NCI-H524 treated with DMSO at 0.1 percent for 48 hours (cell line): ENCODE data around the gene PRDX5.
A peak's percentile ranks its signal among the peaks of the same experiment; 100 is the strongest.

ENCODE experiments used
- DNase-seq: peaks from one replicate; lab custom pipeline; 2025; lab: John Stamatoyannopoulos, UW

PRDX5 gene

GRCh38 chr11:64290352-64291261 lies 27.3 kb upstream of the PRDX5 start:
- no peak for DNase-seq

GRCh38 chr11:64291262-64291751 lies 26.6 kb upstream of the PRDX5 start, which contains the start of gene KCNK4:
KCNK4 (plus strand) TSS chr11:64291302; CDS start chr11:64293019, 1,717 bp downstream.
- DNase-seq: no peak

GRCh38 chr11:64291752-64292459 lies 26.0 kb upstream of the PRDX5 start:
- no peak for DNase-seq

- no peak for DNase-seq
Measured at GRCh38 chr11:64292460-64293254, 25.3 kb upstream of the PRDX5 start.

- no peak for DNase-seq
Measured at GRCh38 chr11:64294774-64295173, 23.1 kb upstream of the PRDX5 start.

- DNase-seq: no peak
Measured at GRCh38 chr11:64295760-64296159, 22.2 kb upstream of the PRDX5 start.

- no peak for DNase-seq
Measured at GRCh38 chr11:64296236-64296635, 21.7 kb upstream of the PRDX5 start.

- no peak for DNase-seq
Measured at GRCh38 chr11:64296830-64297698, 20.9 kb upstream of the PRDX5 start.

- no peak for DNase-seq
Measured at GRCh38 chr11:64297699-64298358, 20.1 kb upstream of the PRDX5 start.

GRCh38 chr11:64298966-64299846 lies 18.7 kb upstream of the PRDX5 start:
- DNase-seq: no peak

GRCh38 chr11:64299847-64300648 lies 17.9 kb upstream of the PRDX5 start, which contains the start of gene CATSPERZ:
CATSPERZ (plus strand) TSS chr11:64300358; CDS start chr11:64300411, 53 bp downstream.
- DNase-seq: no peak

GRCh38 chr11:64303109-64304031 lies 14.6 kb upstream of the PRDX5 start:
- no peak for DNase-seq

- DNase-seq: no peak
Measured at GRCh38 chr11:64304032-64304315, 13.9 kb upstream of the PRDX5 start.

GRCh38 chr11:64304316-64305072 lies 13.4 kb upstream of the PRDX5 start:
- peak; percentile 30 for DNase-seq

- peak; percentile 91 for DNase-seq
Measured at GRCh38 chr11:64305075-64305690, 12.7 kb upstream of the PRDX5 start, which contains the start of gene ESRRA. ESRRA (plus strand) TSS chr11:64305524; CDS start chr11:64307180, 1,656 bp downstream.
